Hematopoietic multipotent progenitor cell treated with erythropoietin and hydrocortisone succinate and interleukin-3 and kit ligand, for 17 days (in vitro differentiated cells): ENCODE measurements around the gene PRR15L.
"Not testable (repeated sequence)": the region's sequence is repeated elsewhere in the genome, so short reads cannot be mapped to it uniquely, and the experiment has no call there.

ENCODE experiments used
- DNase-seq: peaks from one replicate; pipeline ENCODE4 v3.0.0-alpha.2; 2015; ENCODE audit warnings: low spot score

PRR15L gene

GRCh38 chr17:47957591-47958490, at the start of gene PRR15L:
TSS of gene PRR15L (minus strand) at chr17:47957883. CDS start at chr17:47953234, 4,649 bp downstream.
- no peak for DNase-seq

GRCh38 chr17:48006936-48007709, 49.4 kb upstream of the PRR15L start:
- no peak for DNase-seq

GRCh38 chr17:48004983-48005382, 47.3 kb upstream of the PRR15L start:
- no peak for DNase-seq

GRCh38 chr17:48003417-48004151, 45.9 kb upstream of the PRR15L start:
- DNase-seq = no peak

GRCh38 chr17:48002916-48003416, 45.3 kb upstream of the PRR15L start:
- no peak for DNase-seq

GRCh38 chr17:48002266-48002915, 44.7 kb upstream of the PRR15L start:
- no peak for DNase-seq

GRCh38 chr17:48001657-48002056, 44.0 kb upstream of the PRR15L start:
- DNase-seq = not testable (repeated sequence)

- DNase-seq = no peak
These were observed 43.5 kb upstream of the PRR15L start for GRCh38 chr17:48001197-48001596.

- no peak for DNase-seq
These were observed 41.9 kb upstream of the PRR15L start for GRCh38 chr17:47999582-47999981.

- no peak for DNase-seq
These were observed 40.4 kb upstream of the PRR15L start for GRCh38 chr17:47998044-47998443.

GRCh38 chr17:47997586-47997985, 39.9 kb upstream of the PRR15L start:
- DNase-seq = no peak

GRCh38 chr17:47996201-47996600, 38.5 kb upstream of the PRR15L start:
- DNase-seq = no peak

GRCh38 chr17:47995241-47995935, 37.7 kb upstream of the PRR15L start:
- no peak for DNase-seq

- no peak for DNase-seq
These were observed 37.0 kb upstream of the PRR15L start for GRCh38 chr17:47994724-47995123.

GRCh38 chr17:47993964-47994363, 36.3 kb upstream of the PRR15L start:
- no peak for DNase-seq

- no peak for DNase-seq
These were observed 35.4 kb upstream of the PRR15L start for GRCh38 chr17:47993031-47993564.

- DNase-seq = no peak
These were observed 34.5 kb upstream of the PRR15L start for GRCh38 chr17:47992216-47992615.

- DNase-seq = no peak
These were observed 33.5 kb upstream of the PRR15L start for GRCh38 chr17:47990962-47991731.

- no peak for DNase-seq
These were observed 32.0 kb upstream of the PRR15L start for GRCh38 chr17:47989700-47990099.

- no peak for DNase-seq
These were observed 31.5 kb upstream of the PRR15L start for GRCh38 chr17:47989159-47989558.
